Fibroblast of mammary gland (primary cell): ENCODE results near the gene CARD6.

ENCODE experiments used
- DNase-seq: peaks from one replicate; pipeline ENCODE4 v3.0.0-alpha.2; 2010; ENCODE audit warnings: low read depth
- H3K4me3 ChIP-seq: 2 replicates; pipeline ENCODE4 v1.5.1; 2011; ENCODE audit warnings: low read depth, mild to moderate bottlenecking, low read length, moderate library complexity; ENCODE audit not compliant: control insufficient read depth
- CTCF ChIP-seq: conservative IDR thresholded peaks from 2 replicates; pipeline ENCODE4 v1.5.1; 2011; ENCODE audit warnings: low read depth, low read length, inconsistent platforms; ENCODE audit not compliant: control insufficient read depth, insufficient read depth

The CARD6 gene

GRCh38 chr5:40829748-40830533, 11.2 kb upstream of the CARD6 start:
- no peak for TF ChIP-seq CTCF
- no peak for DNase-seq
- H3K4me3 ChIP-seq: no peak overlapping the region

GRCh38 chr5:40831346-40832210, 9.6 kb upstream of the CARD6 start:
- DNase-seq: no peak
- H3K4me3 ChIP-seq: no peak overlapping the region
- TF ChIP-seq CTCF: no peak

- TF ChIP-seq CTCF: no peak
- peak overlapping the region; percentile 90 for H3K4me3 ChIP-seq
- DNase-seq: no peak
Measured at GRCh38 chr5:40832345-40832744, 8.8 kb upstream of the CARD6 start.

- TF ChIP-seq CTCF: no peak
- no peak for DNase-seq
- peak overlapping the region; percentile 90 for H3K4me3 ChIP-seq
Measured at GRCh38 chr5:40833712-40834229, 7.4 kb upstream of the CARD6 start.

- DNase-seq: peak; percentile 36
- H3K4me3 ChIP-seq: peak overlapping the region; percentile 90
- TF ChIP-seq CTCF: no peak
Measured at GRCh38 chr5:40834391-40834848, 6.7 kb upstream of the CARD6 start.

GRCh38 chr5:40834849-40835787, 6.0 kb upstream of the CARD6 start, which contains the start of gene RPL37:
Gene RPL37 (minus strand): TSS chr5:40835222. CDS start chr5:40835185, 37 bp downstream.
- peak; percentile 97 for DNase-seq
- H3K4me3 ChIP-seq: peak within 1 kb of the TSS; percentile 90
- TF ChIP-seq CTCF: no peak
